Measurements from ENCODE around the gene CEP97.

Gene CEP97

GRCh38 chr3:101807888-101808287, 83.5 kb downstream of the CEP97 start:
- DNase-seq, result no peak

GRCh38 chr3:101809178-101810021, 85.0 kb downstream of the CEP97 start:
- DNase-seq, result peak; percentile 59
- in situ Hi-C loops (cut with HindIII; ENCODE audit: low pct_ligation_motif_present, low pct_unique_long_range_greater_than_20kb, low sequenced_read_pairs), result loop anchor here (25.0 kb wide), 1 partner anchor 428 kb away; no protein-coding TSS in a partner anchor

More at GRCh38 chr3:101807888-101808287, 83.5 kb downstream of the CEP97 start:
- in situ Hi-C loops (cut with HindIII; ENCODE audit: low pct_ligation_motif_present, low pct_unique_long_range_greater_than_20kb, low sequenced_read_pairs), result loop anchor here (25.0 kb wide), 1 partner anchor 429 kb away; no protein-coding TSS in a partner anchor

GRCh38 chr3:101810022-101810418, 85.6 kb downstream of the CEP97 start:
- DNase-seq, result no peak
- in situ Hi-C loops (cut with HindIII; ENCODE audit: low pct_ligation_motif_present, low pct_unique_long_range_greater_than_20kb, low sequenced_read_pairs), result loop anchor here (25.0 kb wide), 1 partner anchor 427 kb away; no protein-coding TSS in a partner anchor

DNA sequence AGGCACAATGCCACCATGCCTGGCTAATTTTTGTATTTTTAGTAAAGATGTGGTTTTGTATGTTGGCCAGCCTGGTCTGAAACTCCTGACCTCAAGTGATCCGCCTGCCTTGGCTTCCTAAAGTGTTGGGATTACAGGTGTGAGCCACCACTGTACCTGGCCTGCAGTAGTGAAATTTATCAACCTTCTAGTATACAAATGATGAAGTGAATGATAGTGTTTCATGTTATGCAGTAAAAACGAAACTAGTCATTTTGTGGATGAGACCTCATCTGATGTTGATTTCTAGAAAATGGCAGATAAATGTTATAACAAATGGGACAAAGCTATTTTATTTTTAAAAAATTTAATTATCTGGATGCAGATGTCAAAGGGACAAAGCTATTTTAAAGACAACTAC, 87.5 kb downstream of the CEP97 start:
- in situ Hi-C loops (cut with HindIII; ENCODE audit: low pct_ligation_motif_present, low pct_unique_long_range_greater_than_20kb, low sequenced_read_pairs), result loop anchor here (25.0 kb wide), 1 partner anchor 425 kb away; no protein-coding TSS in a partner anchor
- no peak for DNase-seq

DNA sequence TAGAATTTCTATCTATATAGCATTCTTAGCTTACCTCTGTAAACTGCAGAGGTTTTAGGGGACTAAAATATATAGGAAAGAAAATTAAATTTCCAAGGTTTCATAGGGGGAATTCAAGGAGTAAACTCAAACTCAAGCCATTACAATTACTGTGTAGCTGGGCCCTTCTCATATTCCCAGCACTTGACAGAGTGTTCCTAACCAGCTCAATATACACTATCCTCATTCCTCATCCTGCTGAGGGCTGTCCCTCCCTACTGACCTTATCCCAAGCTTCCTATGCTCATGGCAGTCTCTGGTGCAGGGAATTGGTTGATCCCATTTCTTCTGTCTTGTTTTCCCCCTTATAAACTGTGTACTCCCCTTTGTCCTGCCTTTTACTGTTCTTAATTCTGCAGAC, 88.5 kb downstream of the CEP97 start:
- DNase-seq, result no peak
- in situ Hi-C loops (cut with HindIII; ENCODE audit: low pct_ligation_motif_present, low pct_unique_long_range_greater_than_20kb, low sequenced_read_pairs), result loop anchor here (25.0 kb wide), 1 partner anchor 424 kb away; no protein-coding TSS in a partner anchor

DNA sequence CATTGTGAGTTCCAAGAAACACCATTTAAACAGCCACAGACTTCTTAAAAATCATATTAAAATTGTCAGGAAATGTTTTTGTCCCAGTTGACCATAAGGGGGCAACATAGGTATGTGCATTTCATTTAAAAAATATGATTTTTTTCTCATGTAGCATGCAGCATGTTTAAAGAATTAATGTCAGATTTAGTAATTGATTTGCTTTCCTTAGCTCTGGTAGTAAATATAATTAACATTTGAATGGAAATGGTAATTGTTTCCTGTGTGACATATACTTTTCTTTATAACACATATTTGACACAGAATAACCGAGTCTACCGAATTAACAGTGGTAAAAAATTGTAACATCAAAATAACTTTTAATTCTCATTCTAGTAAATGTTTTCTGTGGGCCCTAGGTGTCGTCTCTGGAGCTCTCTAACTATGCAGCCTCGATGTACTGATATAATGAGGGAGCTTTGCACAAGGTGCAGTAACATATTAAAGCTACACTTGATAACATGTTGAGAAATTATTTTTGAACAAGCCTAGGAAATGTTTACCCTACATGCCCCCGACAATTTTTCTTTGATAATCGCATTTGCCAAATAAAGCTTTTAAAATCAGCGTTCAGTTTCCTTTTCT, 89.5 kb downstream of the CEP97 start:
- in situ Hi-C loops (cut with HindIII; ENCODE audit: low pct_ligation_motif_present, low pct_unique_long_range_greater_than_20kb, low sequenced_read_pairs), result loop anchor here (25.0 kb wide), 1 partner anchor 423 kb away; no protein-coding TSS in a partner anchor
- DNase-seq, result peak; percentile 53

DNA sequence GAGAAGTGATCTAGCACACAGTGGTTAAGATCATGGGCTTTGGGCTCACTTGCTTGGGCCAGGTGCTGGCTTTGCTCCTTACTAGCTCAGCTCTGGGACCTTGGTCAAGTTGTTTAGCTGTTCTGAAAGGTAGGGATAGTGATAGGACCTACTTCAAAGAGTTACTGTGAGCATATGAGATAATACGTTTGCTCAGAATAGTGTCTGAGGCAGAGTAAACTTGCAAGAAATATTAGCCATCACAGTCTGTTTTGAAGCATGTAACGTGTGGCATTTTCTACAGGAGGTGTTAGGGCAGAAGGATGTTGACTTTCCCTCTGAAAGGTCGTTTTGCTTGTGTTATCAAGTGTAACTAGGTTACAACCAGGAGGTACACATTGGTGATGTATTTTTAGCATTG, 90.4 kb downstream of the CEP97 start:
- DNase-seq, result no peak
- in situ Hi-C loops (cut with HindIII; ENCODE audit: low pct_ligation_motif_present, low pct_unique_long_range_greater_than_20kb, low sequenced_read_pairs), result loop anchor here (25.0 kb wide), 1 partner anchor 422 kb away; no protein-coding TSS in a partner anchor

DNA sequence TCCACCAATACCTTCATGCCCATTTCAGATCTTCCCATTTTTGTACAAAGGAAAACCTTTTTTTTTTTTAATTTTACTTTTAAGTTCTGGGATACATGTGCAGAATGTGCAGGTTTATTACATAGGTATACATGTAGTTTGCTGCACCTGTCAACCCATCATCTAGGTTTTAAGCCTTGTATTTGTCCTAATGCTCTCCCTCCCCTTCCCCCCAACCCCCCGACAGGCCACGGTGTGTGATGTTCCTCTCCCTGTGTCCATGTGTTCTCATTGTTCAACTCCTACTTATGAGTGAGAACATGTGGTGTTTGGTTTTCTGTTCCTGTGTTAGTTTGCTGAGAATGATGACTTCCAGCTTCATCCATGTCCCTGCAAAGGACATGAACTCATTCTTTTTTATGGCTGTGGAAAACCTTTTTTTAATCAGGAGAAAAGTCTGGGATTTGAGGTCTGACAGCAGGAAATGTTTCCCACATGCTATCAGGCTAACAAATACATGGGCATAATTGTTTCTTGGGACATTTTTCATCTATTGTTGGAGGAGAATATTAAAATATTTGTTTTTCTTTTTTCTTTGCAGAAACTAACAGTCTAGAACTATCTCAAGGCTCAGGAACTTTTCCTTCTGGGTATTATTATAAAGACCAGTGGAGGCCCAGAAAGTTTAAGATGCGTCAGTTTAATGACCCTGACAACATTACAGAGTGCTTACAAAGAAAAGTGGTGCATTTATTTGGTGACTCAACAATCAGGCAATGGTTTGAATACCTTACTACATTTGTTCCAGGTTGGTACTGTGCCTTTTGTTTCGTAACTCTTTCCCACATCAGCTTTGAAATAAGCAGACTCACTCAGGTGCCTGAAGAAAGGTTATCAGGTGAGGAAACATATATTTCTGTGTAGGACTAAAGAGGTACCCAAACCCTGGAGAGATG, 92.1 kb downstream of the CEP97 start:
- in situ Hi-C loops (cut with HindIII; ENCODE audit: low pct_ligation_motif_present, low pct_unique_long_range_greater_than_20kb, low sequenced_read_pairs), result loop anchor here (25.0 kb wide), 1 partner anchor 421 kb away; no protein-coding TSS in a partner anchor
- DNase-seq, result no peak

- in situ Hi-C loops (cut with HindIII; ENCODE audit: low pct_ligation_motif_present, low pct_unique_long_range_greater_than_20kb, low sequenced_read_pairs), result loop anchor here (25.0 kb wide), 1 partner anchor 419 kb away; no protein-coding TSS in a partner anchor
- no peak for DNase-seq
Measured at GRCh38 chr3:101817992-101818391, 93.6 kb downstream of the CEP97 start.

- DNase-seq, result no peak
- in situ Hi-C loops (cut with HindIII; ENCODE audit: low pct_ligation_motif_present, low pct_unique_long_range_greater_than_20kb, low sequenced_read_pairs), result loop anchor here (25.0 kb wide), 1 partner anchor 418 kb away; no protein-coding TSS in a partner anchor
Measured at GRCh38 chr3:101819649-101820206, 95.3 kb downstream of the CEP97 start.

All from ACHN (cell line).